HL-60 (cell line): ENCODE results near the gene SLC41A3.
"Not testable (repeated sequence)": the region's sequence is repeated elsewhere in the genome, so short reads cannot be mapped to it uniquely, and the experiment has no call there.

Experiments used
- DNase-seq, 2 experiments: peaks; one replicate each; pipeline ENCODE4 v3.0.0-alpha.2; 2010 to 2020; ENCODE audit warnings: low read depth in 1 of 2, low spot score in 1 of 2
- H3K27ac ChIP-seq: fragments of 250-450 bp; sonication (Bioruptor Pico); replicated peaks from 2 replicates; pipeline ENCODE4 v1.5.1; 2020; ENCODE audit warnings: mild to moderate bottlenecking, moderate library complexity
- H3K27me3 ChIP-seq: fragments of 250-450 bp; sonication (Bioruptor Pico); 2 replicates; pipeline ENCODE4 v1.5.1; 2021; ENCODE audit warnings: mild to moderate bottlenecking, moderate library complexity; ENCODE audit not compliant: insufficient read depth, poor library complexity, severe bottlenecking
- H3K4me3 ChIP-seq: replicated peaks from 2 replicates; pipeline ENCODE4 v1.5.1; 2011; ENCODE audit warnings: mild to moderate bottlenecking, control low read depth, low read length; ENCODE audit not compliant: insufficient read depth
- CTCF ChIP-seq: IDR thresholded peaks from one replicate; pipeline ENCODE4 v1.5.1; 2011; ENCODE audit warnings: low read length, control low read depth, inconsistent platforms; ENCODE audit not compliant: insufficient read depth
- GABPA ChIP-seq: IDR thresholded peaks from 2 replicates; pipeline ENCODE4 v1.6.1; 2012; ENCODE audit warnings: low read depth
- POLR2AphosphoS5 ChIP-seq: IDR thresholded peaks from 2 replicates; pipeline ENCODE4 v1.6.1; 2012; ENCODE audit warnings: low read depth
- SPI1 ChIP-seq: IDR thresholded peaks from 2 replicates; pipeline ENCODE4 v1.6.1; 2012; ENCODE audit warnings: low read depth, mild to moderate bottlenecking, borderline replicate concordance
- TF ChIP-seq, protein P1 (sequence below): IDR thresholded peaks from 2 replicates; pipeline ENCODE4 v1.6.1; 2012; ENCODE audit warnings: low read depth; ENCODE audit not compliant: insufficient replicate concordance

Gene SLC41A3

GRCh38 chr3:126003447-126004190 is 80.3 kb downstream of the SLC41A3 start:
- Histone ChIP-seq H3K27me3 (no peaks in the 10 kb centered on the region), H3K27ac (no peak overlapping the region), H3K4me3 (no peak overlapping the region)
- no peak for DNase-seq
- TF ChIP-seq POLR2AphosphoS5: no peak
- TF ChIP-seq CTCF: no peak
- TF ChIP-seq, protein P1, sequence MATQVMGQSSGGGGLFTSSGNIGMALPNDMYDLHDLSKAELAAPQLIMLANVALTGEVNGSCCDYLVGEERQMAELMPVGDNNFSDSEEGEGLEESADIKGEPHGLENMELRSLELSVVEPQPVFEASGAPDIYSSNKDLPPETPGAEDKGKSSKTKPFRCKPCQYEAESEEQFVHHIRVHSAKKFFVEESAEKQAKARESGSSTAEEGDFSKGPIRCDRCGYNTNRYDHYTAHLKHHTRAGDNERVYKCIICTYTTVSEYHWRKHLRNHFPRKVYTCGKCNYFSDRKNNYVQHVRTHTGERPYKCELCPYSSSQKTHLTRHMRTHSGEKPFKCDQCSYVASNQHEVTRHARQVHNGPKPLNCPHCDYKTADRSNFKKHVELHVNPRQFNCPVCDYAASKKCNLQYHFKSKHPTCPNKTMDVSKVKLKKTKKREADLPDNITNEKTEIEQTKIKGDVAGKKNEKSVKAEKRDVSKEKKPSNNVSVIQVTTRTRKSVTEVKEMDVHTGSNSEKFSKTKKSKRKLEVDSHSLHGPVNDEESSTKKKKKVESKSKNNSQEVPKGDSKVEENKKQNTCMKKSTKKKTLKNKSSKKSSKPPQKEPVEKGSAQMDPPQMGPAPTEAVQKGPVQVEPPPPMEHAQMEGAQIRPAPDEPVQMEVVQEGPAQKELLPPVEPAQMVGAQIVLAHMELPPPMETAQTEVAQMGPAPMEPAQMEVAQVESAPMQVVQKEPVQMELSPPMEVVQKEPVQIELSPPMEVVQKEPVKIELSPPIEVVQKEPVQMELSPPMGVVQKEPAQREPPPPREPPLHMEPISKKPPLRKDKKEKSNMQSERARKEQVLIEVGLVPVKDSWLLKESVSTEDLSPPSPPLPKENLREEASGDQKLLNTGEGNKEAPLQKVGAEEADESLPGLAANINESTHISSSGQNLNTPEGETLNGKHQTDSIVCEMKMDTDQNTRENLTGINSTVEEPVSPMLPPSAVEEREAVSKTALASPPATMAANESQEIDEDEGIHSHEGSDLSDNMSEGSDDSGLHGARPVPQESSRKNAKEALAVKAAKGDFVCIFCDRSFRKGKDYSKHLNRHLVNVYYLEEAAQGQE: no peak
- TF ChIP-seq GABPA: no peak
- no peak for TF ChIP-seq SPI1

- H3K4me3 ChIP-seq: no peak overlapping the region
- no peak for TF ChIP-seq SPI1
- TF ChIP-seq, protein P1: no peak
- no peaks in the 10 kb centered on the region for H3K27me3 ChIP-seq
- no peak for DNase-seq
- H3K27ac ChIP-seq: no peak overlapping the region
Observed at GRCh38 chr3:126002189-126002588, 81.7 kb downstream of the SLC41A3 start.

DNA sequence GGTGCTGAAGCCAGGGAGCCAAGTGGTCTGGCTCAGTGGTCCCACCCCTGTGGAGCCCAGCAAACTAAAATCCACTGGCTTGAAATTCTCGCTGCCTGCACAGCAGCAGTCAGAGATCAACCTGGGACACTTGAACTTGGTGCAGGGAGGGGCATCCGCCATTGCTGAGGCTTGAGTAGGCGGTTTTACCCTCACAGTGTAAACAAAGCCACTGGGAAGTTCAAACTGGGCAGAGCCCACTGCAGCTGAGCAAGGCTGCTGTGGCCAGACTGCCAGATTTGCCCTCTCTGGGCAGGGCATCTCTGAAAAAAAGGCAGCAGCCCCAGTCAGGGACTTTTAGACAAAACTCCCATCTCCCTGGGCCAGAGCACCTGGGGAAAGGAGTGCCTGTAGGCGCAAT is 87.2 kb downstream of the SLC41A3 start:
- not testable (repeated sequence) for H3K4me3 ChIP-seq

DNA sequence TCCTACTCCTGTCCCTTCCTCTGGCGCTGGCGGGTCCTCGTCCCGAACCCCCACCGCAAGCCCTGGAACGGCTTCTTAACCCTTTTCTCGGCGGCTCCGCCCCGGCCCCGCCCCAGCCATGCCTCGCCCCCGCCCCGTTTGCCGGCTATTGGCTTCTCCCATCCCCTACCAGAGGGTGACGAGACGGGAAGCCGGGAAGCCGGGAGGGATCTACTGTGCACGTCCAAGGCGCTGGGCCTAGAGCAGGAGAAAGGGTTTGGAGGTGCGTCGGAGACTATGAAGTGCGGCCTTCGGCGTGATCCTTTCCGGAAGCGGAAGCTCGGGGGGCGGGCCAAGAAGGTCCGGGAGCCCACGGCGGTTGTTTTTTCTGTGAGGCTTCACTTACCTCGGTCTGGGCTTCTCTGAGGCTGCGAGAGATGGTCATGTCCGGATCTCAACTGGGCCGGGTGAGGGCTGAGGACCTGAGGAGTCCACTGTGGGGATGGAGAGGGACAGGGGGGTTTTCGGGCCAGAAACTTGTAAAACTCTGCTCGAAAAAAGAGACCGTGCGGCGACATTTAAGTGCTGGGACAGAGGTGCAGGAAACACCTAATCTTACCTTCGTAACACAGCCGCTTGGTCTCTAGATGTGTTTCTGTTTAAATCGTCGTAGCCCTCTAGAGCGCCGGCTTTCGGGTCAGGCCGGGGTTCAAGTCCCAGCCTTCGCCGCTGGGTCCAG is 93.5 kb downstream of the SLC41A3 start:
- peak overlapping the region; percentile 50 for H3K27ac ChIP-seq
- TF ChIP-seq GABPA: peak; percentile 89
- TF ChIP-seq POLR2AphosphoS5: peak; percentile 55; the same call in 1 of the 2 replicates
- TF ChIP-seq CTCF: no peak
- H3K27me3 ChIP-seq: no peaks in the 10 kb centered on the region
- DNase-seq: peak; percentile 45 to 71
- peak overlapping the region; percentile 62 for H3K4me3 ChIP-seq

More for the DNA sequence above, 87.2 kb downstream of the SLC41A3 start:
- not testable (repeated sequence) for H3K27me3 ChIP-seq, DNase-seq, H3K27ac ChIP-seq

GRCh38 chr3:125984951-125985350 is 99.0 kb downstream of the SLC41A3 start:
- DNase-seq, H3K27ac ChIP-seq, H3K27me3 ChIP-seq, H3K4me3 ChIP-seq: not testable (repeated sequence)

DNA sequence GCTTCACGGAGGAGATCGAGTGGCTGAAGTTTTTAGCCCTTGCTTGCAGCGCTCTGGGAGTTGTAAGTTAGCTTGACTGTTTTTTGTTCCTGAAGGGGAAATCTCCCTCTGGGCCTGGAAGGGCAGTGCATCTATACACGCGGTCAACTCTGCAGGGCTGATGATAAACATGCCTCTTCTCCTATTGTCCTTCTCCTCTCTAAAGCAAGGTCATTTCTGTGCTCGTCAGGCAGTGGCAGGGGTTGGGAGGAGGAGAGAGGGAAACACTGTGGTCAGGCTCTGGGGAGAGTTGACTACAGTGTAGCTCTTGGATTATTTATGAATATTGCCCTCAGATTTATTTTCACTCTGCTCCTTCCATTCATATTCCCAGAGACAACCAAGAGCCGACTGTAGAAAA is 106.8 kb downstream of the SLC41A3 start:
- not testable (repeated sequence) for H3K4me3 ChIP-seq, DNase-seq, H3K27ac ChIP-seq, H3K27me3 ChIP-seq

GRCh38 chr3:125976003-125976390 is 107.9 kb downstream of the SLC41A3 start:
- H3K4me3 ChIP-seq, H3K27ac ChIP-seq, DNase-seq, H3K27me3 ChIP-seq: not testable (repeated sequence)

GRCh38 chr3:125975245-125976002 is 108.5 kb downstream of the SLC41A3 start:
- H3K4me3 ChIP-seq, H3K27me3 ChIP-seq, H3K27ac ChIP-seq, DNase-seq: not testable (repeated sequence)
